ES-I3 (cell line): ENCODE results near the gene FAM13A.
A peak's percentile ranks its signal among the peaks of the same experiment; 100 is the strongest.

Source experiments
- H3K36me3 ChIP-seq: 2 replicates; pipeline ENCODE4 v1.6.1; 2013; ENCODE audit warnings: mild to moderate bottlenecking, low read length, control low read depth, moderate library complexity; ENCODE audit not compliant: insufficient read depth
- H3K4me1 ChIP-seq: 2 replicates; pipeline ENCODE4 v1.6.1; 2013; ENCODE audit warnings: mild to moderate bottlenecking, control low read depth, low read length; ENCODE audit not compliant: insufficient read depth
- H3K9ac ChIP-seq: 2 replicates; pipeline ENCODE4 v1.6.1; 2013; ENCODE audit warnings: low read depth, mild to moderate bottlenecking, low read length, moderate library complexity
- H3K9me3 ChIP-seq: 2 replicates; pipeline ENCODE4 v1.6.1; 2013; ENCODE audit warnings: mild to moderate bottlenecking, low read length, moderate library complexity; ENCODE audit not compliant: control insufficient read depth, insufficient read depth

Gene FAM13A

DNA sequence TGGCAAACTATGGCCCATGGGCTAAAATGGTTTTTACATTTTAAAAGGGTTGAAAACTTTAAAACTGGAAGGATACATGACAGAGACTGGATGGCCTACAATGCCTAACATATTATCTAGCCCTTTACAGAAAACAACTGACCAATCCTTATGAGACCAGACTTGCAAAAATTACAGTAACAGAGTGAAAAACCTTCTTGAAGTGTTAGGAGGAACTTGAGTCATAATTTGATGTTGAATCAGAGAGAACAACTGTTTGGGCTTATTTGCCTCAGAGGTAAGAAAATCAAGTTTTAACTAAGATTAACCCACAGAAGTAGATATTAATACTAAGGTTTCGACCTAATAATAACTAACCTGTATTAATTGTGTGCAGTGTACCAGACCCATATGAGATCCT, 347.0 kb downstream of the FAM13A start:
- Histone ChIP-seq H3K4me1 (no peaks in the 10 kb centered on the region), H3K9ac (no peak overlapping the region), H3K9me3 (no peaks in the 10 kb centered on the region), H3K36me3 (no peaks in the 10 kb centered on the region)

DNA sequence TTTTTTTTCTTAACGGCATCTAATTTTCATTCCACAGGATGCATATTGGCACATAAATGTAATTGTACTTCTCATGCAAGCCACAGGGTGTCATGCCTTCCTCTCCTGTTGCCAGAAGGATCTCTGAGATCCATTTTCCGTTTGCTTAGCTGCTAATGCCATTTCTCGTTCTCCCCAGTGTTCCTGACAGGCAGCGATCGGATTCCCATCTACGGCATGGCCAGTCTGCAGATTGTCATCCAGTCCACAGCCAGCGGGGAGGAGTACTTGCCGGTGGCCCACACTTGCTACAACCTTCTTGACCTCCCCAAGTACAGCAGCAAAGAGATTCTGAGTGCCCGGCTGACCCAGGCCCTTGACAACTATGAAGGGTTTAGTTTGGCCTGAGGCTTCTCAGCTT, 350.4 kb downstream of the FAM13A start:
- Histone ChIP-seq H3K9ac (no peak overlapping the region), H3K9me3 (no peaks in the 10 kb centered on the region), H3K4me1 (no peaks in the 10 kb centered on the region), H3K36me3 (no peaks in the 10 kb centered on the region)

DNA sequence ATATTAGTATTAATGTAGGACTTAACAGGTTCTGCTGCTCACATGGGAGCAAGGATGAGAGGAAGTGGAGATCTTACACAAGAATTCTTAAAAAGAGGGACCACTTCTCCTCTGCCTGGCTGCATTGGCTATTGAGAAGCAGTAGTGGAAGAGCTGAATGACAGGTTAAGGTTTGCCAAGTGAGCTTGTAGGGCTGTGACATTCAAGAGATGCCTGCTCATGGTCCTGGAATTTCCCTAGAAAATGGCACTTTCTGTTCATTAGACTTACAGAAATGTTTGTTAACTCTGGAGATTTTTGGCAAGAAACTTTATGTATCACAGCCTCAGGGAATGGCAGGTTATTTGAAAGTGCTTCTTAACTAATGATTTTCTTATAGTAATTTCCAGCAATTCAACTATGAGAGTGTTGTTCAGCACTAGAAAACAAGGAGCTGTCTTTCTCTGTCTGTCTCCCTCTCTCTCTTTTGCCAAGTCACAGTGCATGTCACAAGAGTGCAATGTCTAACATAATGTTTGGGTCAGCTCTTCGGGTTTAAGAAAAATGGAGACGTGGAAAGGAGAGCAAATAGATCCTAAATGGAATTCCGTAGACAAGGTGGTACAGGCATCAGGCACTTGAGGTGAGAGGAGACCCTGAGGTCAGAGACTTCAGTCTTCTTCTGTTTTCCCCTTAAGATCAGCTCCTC, 351.0 kb downstream of the FAM13A start:
- H3K36me3 ChIP-seq, result no peaks in the 10 kb centered on the region

DNA sequence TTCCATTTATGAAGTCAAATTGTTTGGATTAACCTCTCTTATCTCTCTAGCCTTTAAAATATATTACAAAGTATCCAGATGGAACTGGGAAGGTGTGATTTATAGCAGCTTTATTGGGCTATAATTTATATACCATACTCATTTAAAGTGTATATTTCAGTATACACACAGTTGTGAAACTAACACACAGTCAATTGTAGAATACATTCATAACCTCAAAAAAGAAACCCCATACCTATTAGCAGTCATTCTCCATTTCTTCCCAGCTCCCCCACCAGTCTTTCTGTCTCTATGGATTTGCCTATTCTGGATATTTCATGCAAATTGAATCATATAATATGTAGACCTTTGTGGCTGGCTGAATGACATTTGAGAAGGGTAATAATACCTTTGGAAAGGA, 351.8 kb downstream of the FAM13A start:
- Histone ChIP-seq H3K9me3 (no peaks in the 10 kb centered on the region), H3K36me3 (no peaks in the 10 kb centered on the region), H3K9ac (no peak overlapping the region), H3K4me1 (no peaks in the 10 kb centered on the region)

More for the DNA sequence above, 351.0 kb downstream of the FAM13A start:
- H3K9me3 ChIP-seq, result no peaks in the 10 kb centered on the region
- no peaks in the 10 kb centered on the region for H3K4me1 ChIP-seq
- H3K9ac ChIP-seq, result no peak overlapping the region

DNA sequence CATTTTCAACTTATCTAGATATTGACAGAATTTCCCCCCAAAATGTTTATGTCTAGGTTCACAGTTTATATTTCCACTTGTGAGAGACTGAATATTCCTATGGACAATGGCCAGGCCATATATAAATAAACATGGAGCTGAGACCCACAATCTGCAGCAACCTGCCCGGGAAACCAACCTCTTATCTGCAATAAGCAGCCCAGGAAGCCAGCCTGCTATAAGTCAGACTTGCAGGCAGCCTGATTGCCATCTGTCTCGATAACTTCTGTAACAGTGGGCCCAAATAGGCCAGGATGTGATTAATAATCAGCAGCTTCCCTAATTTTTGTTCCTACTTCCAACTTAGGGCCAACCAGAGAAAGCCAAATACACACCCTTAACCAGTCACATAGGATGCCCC, 354.2 kb downstream of the FAM13A start:
- H3K9me3 ChIP-seq, result no peaks in the 10 kb centered on the region
- H3K4me1 ChIP-seq, result no peaks in the 10 kb centered on the region
- H3K9ac ChIP-seq, result no peak overlapping the region
- no peaks in the 10 kb centered on the region for H3K36me3 ChIP-seq

DNA sequence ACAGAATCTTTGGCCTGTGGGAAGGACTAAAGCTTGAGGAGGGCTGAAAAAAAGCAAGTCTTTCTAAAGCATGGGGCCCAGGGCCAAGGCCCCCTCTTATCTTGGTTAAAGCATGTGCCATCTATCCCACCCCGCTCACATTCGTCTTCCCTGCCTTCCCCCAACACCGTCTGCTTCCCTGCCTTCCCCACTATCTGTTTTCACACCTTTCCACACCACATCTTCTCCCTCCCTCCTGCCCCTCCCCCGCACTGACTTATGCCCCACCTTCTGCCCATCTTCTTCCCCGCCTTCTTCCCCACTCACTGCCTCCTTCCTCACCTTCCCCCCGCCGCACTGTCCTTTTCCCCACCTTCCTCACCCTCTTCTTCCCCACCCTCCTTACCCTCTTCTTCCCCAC, 358.5 kb downstream of the FAM13A start:
- no peaks in the 10 kb centered on the region for H3K9me3 ChIP-seq
- H3K4me1 ChIP-seq, result no peaks in the 10 kb centered on the region
- no peak overlapping the region for H3K9ac ChIP-seq
- H3K36me3 ChIP-seq, result no peaks in the 10 kb centered on the region

DNA sequence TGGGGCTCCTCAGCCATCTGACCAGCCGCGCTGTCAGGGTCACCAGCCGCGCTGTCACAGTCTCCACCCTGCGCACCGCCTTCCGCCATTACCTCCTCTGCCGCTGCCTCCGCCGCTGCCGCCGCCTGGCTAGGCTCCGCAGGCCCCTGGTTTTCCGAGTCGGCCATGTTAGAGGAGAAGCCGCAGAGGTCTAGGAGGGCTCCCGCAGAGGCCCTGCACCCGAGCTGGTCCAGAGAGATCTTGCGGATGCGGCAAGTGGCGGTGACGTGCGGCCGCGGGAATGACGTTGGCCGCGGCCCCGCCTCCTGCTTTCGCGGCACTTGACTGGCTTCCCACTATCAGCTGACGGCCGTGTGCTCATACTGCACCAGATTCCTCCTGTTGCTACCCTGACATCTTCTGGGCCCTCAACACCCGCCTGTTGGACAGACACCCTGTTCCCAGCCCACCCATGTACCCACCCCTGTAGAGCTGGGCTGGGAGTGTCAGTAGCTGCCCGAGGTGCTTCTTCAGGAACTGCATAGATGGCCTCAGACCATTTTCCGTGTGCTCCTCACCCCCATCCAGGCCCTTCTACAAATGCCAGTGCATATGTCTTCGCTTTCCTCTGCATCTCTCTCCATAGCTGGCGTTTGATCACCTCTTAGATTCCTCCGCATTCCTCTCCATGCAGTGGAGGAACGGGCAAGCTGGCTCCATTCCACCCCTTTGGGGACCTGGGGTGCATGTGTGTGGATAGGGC, 359.2 kb downstream of the FAM13A start, which contains the start of gene NAP1L5:
NAP1L5 (minus strand) TSS at position 242 of the 742 bp plus-strand sequence; CDS start at position 167, 75 bp downstream.
- peak within 1 kb of the TSS; percentile 34; the same call in 1 of the 2 replicates for H3K9ac ChIP-seq
- H3K9me3 ChIP-seq, result no peaks in the 10 kb centered on the region
- no peaks in the 10 kb centered on the region for H3K36me3 ChIP-seq
- H3K4me1 ChIP-seq, result no peaks in the 10 kb centered on the region

DNA sequence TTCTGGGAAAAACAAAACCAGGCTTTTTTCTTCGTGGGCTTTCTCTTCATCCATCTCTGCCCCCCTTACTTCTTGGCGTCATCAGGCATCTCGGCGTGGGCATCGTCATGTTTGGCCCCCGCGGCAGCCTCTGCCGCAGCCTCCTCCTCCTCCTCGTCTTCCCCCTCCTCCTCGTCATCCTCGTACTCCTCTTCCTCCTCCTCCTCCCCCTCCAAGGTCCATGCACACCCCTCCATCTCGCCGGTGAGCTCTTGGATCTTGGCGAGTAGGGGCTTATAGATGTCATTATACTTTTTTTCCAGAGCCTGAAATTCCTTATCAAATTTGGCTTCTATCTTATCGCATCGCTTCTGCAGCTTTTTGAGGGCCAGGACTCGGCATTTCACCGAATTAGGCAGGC, 359.8 kb downstream of the FAM13A start:
- H3K9me3 ChIP-seq, result no peaks in the 10 kb centered on the region
- no peaks in the 10 kb centered on the region for H3K36me3 ChIP-seq
- H3K9ac ChIP-seq, result peak overlapping the region; percentile 34; the same call in 1 of the 2 replicates
- no peaks in the 10 kb centered on the region for H3K4me1 ChIP-seq

DNA sequence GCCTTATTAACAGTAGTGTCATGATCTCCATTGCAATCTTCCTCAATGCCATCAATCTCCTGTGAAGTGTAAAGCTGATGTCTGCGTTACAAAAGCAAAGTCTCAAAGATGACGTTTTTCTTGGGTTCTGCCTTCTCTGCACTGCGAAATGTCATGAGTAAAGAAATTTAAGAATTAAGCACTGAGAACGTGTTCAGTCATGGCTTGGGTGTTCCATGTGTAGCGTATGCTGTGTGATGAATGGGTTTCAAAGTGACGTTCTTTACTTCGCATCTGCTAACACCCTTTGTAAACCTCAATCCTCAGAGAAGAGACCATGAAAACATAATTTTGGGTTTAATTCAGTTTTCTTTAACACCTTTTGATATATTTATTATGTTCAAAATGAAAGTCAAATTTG, 360.4 kb downstream of the FAM13A start:
- Histone ChIP-seq H3K9me3 (no peaks in the 10 kb centered on the region), H3K9ac (no peak overlapping the region), H3K4me1 (no peaks in the 10 kb centered on the region), H3K36me3 (no peaks in the 10 kb centered on the region)

DNA sequence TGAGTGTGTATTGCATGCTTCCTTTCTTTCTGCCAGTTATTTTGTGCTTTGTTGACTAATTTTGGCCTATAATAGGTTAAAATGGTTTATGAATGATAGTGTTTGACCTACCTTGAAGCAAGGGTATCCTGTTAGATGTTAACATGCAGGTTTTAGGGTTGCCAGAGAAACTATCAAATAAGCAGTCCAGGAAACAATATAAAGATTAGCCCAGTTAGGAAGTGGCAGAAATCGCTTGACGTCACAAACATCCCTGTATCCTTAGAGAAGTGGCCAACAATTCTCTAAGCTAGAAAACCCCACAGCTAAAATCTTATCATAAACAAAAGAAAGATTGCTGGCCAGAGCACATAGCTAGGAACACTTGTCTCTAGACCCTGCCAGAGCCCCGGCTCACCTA, 363.2 kb downstream of the FAM13A start:
- Histone ChIP-seq H3K4me1 (no peaks in the 10 kb centered on the region), H3K9ac (no peak overlapping the region), H3K9me3 (no peaks in the 10 kb centered on the region), H3K36me3 (no peaks in the 10 kb centered on the region)

DNA sequence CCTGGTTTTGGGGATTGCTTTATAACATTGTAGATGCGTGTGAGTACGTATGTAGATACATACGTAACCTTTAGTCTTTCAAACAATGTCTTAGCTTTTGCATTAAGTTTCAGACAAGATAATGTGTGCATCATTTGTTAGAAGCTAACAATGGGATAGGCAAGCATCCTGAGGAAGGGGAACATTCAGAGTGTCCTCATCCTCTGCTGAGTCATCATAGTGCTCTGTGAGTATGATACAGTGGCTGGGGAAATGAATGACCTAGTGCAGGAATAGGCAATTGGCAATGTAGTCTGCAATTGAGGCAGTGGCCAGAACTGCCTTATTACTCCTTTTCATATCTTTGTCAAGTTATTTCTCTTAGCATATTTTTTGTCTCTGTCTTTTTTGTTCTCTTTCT, 366.6 kb downstream of the FAM13A start:
- Histone ChIP-seq H3K36me3 (no peaks in the 10 kb centered on the region), H3K9ac (no peak overlapping the region), H3K9me3 (no peaks in the 10 kb centered on the region), H3K4me1 (no peaks in the 10 kb centered on the region)

DNA sequence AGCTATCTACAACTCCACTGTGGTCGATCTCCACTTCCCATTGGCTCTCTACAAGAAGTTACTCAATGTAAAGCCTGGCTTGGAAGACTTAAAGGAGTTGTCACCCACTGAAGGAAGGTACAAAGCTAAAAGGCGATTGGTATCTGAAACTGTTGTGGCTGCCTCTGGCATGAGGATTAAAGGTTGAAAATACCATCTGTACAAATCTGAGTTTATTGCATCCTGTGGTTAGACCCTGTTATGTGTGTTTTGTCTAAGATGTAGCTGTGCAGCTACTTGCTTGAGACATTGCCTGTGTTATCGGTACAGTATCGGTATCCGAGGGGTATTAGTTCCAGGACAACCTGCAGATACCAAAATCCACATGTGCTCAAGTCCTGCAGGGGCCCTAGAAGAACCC, 375.8 kb downstream of the FAM13A start:
- Histone ChIP-seq H3K9me3 (no peaks in the 10 kb centered on the region), H3K4me1 (no peaks in the 10 kb centered on the region), H3K36me3 (no peaks in the 10 kb centered on the region), H3K9ac (no peak overlapping the region)
